GM04503 (cell line): ENCODE measurements around the gene IL22RA1.

Source experiments
- DNase-seq: peaks from one replicate; pipeline ENCODE4 v3.0.0-alpha.2; 2012; ENCODE audit warnings: low read depth

The IL22RA1 gene, protein sequence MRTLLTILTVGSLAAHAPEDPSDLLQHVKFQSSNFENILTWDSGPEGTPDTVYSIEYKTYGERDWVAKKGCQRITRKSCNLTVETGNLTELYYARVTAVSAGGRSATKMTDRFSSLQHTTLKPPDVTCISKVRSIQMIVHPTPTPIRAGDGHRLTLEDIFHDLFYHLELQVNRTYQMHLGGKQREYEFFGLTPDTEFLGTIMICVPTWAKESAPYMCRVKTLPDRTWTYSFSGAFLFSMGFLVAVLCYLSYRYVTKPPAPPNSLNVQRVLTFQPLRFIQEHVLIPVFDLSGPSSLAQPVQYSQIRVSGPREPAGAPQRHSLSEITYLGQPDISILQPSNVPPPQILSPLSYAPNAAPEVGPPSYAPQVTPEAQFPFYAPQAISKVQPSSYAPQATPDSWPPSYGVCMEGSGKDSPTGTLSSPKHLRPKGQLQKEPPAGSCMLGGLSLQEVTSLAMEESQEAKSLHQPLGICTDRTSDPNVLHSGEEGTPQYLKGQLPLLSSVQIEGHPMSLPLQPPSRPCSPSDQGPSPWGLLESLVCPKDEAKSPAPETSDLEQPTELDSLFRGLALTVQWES

GRCh38 chr1:24142546-24143534, at the start of gene IL22RA1:
IL22RA1 (minus strand) TSS chr1:24143140; CDS start chr1:24143082, 58 bp downstream.
- no peak for DNase-seq

GRCh38 chr1:24191860-24192259, 48.9 kb upstream of the IL22RA1 start:
- DNase-seq: no peak

GRCh38 chr1:24190983-24191461, 48.1 kb upstream of the IL22RA1 start:
- no peak for DNase-seq

DNA sequence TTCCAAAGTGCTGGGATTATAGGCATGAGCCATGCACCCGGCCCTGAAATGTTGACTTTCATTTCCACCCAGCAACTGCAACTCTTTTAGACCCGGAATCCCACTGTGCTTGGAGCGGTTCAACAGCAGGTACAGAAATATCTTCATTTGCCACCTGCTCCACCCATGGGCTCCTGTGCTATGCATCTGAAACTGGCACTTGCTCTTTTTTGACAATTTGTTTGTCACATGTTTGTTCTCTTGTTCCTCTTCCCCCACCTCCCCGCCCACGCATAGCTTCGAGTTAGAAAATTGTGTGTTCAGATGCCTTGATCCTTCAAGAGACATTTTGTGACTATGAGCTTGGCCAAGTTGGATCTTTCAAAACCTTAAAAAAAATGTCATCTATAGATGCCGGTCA, 46.6 kb upstream of the IL22RA1 start:
- DNase-seq: no peak

DNA sequence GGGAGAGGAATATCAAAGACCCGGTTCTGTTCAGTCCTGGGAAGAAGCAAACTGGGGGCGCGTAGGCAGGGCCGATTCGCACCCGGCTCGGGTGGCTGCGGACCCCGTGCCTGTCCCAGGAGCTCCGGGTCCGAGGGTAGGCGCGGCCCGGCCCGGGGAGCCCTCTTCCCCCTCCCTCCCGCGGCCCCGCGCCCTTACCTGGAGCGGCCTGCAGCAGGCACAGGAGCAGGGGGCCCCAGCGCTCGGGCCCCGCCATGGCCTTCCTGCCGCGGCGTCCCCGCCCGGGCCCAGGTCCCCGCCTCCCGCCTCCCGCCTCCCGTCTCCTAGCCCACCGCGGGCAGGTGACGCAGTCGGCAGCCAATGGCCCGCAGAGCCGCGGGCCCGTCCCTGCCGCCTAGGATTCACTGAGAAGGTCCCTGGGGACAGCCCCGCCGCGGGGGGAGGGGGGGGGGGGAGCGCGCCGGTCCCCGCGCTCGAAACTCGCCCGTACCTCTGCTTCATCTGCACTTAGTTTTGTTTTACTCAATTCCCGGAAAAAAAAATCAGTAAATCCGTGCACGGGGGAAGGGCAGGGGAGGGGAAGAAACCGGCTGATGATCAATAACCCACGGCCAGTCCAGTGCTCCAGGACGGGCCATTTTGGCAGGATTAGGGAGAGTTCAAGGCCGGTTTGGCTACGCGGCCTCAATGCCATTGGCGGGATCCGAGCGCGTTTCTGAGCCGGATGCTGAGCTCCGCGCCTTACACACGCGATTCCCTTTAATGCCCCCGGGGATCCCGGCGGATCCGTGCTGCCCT, 44.3 kb upstream of the IL22RA1 start, which contains the start of gene IFNLR1:
IFNLR1 (minus strand) TSS at position 297 of the 798 bp plus-strand sequence; CDS start at position 256, 41 bp downstream.
- DNase-seq: no peak

- no peak for DNase-seq
These were observed 43.7 kb upstream of the IL22RA1 start for GRCh38 chr1:24186711-24186992.

DNA sequence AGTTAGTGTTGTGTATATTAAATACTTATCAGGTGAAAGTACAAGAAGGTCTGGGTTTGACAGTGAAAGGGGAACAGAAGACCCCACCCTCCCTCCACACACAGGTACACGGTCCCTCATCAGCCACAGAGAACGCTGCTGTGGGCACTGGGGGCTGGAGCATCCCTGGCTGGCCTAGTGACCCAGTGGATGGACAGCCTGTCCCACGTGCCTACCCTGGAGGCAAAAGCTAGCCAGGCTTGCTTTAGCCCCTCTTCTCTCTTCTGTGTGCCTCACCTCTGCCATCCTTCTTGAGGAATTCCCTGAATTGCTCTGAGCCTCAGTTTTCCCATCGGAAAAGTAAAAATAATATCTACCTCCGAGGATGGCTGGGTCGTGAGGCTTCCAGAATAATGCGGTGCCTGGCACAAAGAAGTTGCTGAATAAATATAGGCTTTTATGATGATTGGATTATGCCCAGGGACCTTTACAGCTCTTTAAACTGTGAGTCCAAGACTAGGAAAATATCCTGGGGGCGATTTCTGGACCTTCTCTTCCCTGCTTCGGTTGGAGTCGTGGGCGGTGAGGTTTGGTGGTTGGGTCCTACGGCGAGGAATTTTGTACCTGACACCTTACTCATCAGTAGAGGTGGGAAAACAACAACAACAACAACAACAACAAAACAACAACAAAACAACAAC, 43.2 kb upstream of the IL22RA1 start:
- no peak for DNase-seq

GRCh38 chr1:24185076-24185475, 42.1 kb upstream of the IL22RA1 start:
- DNase-seq: no peak

- no peak for DNase-seq
These were observed 39.1 kb upstream of the IL22RA1 start for GRCh38 chr1:24182061-24182460.

DNA sequence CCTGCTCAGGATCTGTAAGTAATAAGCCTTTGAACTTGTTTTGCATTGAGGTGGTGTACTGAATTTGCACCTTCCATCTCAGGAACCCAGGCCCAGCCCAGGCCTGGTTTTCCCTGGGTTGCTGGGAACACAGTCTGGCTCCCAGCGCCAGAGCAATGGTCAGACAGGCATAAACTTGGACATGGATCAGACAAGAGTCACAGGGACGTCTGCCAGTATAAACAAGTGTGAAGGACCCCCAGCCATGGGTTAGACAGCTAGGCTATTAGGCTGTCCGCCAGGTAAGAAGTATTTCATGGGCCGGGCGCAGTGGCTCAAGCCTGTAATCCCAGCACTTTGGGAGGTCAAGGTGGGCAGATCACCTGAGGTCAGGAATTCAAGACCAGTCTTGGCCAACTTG, 38.7 kb upstream of the IL22RA1 start:
- no peak for DNase-seq

GRCh38 chr1:24180676-24181075, 37.7 kb upstream of the IL22RA1 start:
- no peak for DNase-seq

DNA sequence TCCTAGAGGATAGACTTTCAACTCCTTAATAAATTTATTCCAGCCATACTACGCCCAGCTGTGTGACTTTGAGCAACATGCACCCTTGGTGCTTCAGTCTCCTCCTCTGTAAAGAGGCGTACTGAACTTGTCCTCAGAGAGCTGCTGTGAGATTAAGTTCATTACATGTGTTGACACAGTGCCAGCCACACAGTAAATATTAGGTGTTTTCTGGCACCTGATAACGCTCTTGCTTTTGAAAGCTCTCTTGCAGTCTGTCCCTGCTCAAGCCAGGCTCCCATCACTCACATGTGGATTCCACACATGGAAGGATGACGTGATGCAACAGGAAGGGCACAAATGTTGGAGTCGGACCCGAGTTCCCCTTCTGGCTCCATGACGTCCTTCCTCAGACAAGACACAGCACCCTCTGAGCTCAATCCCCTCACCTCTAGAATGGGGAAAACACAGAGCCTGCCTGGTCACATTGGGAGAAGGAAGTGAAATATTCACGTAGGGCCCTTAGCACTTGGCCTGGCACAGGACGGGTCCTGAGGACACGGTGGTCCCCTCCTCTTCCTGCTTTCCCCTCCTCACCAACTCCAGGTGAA, 36.4 kb upstream of the IL22RA1 start:
- DNase-seq: no peak

DNA sequence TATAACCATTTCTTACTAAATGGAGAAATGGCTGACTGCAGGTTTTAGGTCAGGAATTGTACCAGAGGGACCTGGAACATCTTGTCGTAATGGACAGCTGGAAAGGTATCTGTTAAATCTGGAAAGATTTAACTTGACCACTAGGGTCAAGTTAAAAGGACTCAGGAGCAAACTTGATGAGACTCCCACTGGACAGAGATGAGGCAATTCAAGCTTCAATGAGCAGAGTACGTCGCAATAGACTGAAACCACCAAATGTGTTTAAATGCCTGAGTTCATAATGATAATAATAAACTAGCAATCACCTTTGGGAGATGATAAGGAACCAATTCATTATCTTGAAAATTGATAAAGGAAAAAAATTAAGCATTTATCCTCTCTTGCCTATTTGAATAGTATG, 35.5 kb upstream of the IL22RA1 start:
- DNase-seq: no peak

DNA sequence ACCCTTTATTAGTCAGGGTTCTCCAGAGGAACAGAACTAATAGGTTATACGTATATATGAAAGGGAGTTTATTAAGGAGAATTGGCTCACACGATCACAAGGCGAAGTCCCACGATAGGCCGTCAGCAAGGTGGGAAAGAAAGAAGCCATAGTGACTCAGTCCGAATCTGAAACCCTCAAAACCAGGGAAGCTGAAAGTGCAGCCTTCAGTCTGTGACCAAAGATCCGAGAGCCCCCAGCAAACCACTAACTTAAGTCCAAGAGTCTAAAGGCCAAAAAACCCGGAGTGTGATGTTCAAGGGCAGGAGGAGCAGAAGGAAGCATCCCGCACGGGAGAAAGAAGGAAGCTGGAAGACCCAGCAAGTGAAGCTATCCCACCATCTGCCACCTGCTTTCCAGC, 34.2 kb upstream of the IL22RA1 start:
- DNase-seq: no peak

GRCh38 chr1:24175033-24175755, 32.3 kb upstream of the IL22RA1 start:
- DNase-seq: no peak

GRCh38 chr1:24173638-24174575, 31.0 kb upstream of the IL22RA1 start:
- no peak for DNase-seq

DNA sequence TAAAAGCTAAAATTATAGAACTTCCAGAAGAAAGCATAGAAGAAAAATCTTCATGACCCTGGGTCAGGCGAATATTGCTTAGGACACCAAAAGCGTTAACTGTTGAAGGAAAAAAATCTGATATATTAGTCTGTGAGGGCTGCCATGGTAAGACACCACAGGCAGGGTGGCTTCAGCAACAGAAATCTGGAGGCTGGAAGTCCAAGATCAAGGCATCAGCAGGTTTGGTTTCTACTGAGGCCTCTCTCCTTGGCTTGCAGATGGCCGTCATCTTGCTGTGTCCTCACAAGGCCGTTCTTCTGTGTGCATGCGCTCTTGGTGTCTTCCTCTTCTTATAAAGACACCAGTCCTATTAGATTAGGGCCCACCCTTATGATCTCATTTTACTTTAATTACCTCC, 29.7 kb upstream of the IL22RA1 start:
- DNase-seq: no peak

DNA sequence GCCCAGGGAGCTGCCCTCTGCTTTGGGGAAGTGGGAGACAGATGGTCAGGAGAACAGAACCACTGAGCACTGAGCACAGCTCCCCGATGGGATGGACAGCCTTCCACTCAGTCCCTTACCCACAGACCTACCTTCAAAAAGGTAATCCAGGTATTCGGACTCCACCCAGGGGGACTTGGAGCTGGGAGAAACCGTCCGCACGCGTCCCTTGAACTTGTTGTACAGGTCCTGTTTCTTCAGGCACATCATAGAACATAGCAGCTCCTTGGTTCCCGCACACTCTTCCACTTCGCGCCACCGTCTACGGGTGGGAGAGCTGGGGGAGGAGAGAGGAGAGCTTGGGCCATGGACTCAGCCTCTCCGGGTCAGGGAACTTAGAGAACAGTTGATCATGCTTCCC, 26.3 kb upstream of the IL22RA1 start:
- DNase-seq: no peak

DNA sequence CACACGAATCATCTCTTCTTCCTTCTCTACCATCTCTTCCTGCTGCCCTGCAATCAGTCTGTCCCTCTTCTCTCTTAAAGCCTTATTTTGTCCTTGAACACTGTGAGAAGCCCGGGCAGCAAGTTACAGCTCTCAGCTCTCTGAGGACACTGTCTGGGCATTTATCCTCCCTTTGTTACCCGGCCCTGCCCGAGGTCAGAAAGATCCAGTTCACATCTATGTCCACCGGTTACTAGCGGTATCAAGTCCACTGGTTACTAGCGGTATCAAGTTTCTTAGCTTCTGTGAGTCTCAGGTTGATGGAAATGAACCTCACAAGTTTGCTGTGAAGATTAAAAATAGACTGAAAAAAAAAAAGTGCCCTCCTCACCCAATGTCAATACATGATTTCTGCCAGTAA, 25.3 kb upstream of the IL22RA1 start:
- no peak for DNase-seq
